ENCODE data around the gene HPSE2.
"Not testable (repeated sequence)": the region's sequence is repeated elsewhere in the genome, so short reads cannot be mapped to it uniquely, and the experiment has no call there.

Gene HPSE2

DNA sequence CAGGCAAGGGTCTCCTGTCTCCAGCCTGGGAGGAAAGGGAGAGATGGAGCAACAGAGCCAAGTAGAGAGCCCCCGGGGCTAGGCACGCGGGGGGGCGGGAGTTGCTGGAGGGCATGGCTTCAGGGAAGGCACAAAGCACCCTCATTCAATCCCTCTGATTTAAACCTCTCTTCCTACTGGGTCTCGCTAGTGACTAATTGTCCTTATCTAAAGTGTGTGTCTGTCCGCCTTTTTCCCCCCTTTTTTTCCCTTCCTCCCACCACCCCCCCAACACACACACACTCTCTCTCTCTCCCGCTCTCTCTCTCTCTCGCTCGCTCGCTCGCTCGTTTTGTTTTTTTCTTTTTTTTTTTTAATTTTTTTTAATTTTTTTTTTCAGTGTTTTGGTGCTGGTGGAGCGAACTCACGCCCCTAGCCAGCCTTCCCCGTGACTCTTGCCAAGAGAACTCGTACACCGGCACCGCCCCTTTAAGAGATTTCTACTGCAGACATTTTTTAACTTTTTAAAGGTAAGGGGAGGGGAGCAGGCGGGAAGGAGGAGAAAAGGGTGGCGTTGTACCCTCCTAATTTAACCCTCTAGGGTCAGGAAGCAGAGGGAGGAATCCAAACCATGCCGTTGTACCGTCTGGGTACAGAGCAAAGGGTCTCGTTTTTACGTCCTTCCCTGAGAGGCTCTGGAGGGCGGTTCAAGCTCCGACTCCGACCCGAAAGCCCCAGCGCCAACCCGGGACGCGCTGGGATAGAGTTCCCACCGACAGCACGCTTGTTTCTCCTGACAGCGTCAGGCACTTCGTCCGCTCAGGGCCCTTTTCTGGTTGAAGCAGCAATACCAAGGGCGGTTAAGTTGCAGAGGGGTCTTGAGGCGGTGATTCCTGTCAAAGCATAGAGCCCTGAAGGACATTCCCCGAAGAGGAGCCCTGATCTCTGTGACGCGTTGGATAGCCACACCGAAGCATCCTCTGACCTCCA lies at the start of gene HPSE2:
Gene HPSE2 (minus strand): TSS at position 195 of the 969 bp plus-strand sequence.
- in situ Hi-C loops (cut with MboI; ENCODE audit: low sequenced_read_pairs), result no loop called here

DNA sequence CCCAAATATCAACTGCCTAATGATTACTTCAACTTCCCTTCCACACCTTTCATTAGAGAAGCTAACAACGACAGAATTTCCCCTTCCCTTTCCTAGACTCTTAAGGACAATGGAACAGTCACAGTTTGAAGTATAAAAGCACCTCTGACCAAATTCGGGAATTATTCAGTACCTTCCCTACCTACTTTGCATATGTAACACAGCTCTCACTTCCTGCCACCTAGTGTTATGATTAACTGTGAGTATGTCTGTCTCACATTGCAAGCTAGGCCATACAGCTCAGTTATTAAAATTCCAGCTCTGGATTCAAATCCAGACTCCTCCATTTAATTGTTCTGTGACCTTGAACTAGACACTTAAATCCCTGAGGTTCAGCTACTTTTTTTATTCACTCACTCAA lies 44.8 kb upstream of the HPSE2 start:
- in situ Hi-C loops (cut with MboI; ENCODE audit: low sequenced_read_pairs), result no loop called here

DNA sequence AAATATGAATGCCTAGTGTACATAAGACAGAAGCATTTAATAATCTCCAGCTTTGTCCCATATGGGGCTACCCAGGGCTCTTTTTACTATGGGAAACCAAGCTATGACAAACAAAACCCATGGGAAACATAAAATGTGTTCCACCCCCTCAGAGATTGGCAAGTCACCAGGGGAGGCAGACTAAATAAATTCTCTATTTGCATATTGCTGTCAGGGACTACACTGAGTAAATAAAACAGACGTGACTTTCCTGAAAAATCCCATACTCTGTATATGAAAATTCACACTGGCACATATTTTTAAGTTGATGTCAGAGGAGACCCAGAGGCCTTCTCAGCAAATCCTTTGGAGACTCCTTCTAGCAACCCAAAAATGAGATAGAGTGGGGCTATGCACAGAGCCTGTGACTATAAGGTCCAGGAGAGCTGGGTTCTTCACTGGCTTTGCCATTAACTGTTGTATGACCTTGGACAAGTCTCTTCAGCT lies 44.0 kb upstream of the HPSE2 start:
- in situ Hi-C loops (cut with MboI; ENCODE audit: low sequenced_read_pairs), result no loop called here

DNA sequence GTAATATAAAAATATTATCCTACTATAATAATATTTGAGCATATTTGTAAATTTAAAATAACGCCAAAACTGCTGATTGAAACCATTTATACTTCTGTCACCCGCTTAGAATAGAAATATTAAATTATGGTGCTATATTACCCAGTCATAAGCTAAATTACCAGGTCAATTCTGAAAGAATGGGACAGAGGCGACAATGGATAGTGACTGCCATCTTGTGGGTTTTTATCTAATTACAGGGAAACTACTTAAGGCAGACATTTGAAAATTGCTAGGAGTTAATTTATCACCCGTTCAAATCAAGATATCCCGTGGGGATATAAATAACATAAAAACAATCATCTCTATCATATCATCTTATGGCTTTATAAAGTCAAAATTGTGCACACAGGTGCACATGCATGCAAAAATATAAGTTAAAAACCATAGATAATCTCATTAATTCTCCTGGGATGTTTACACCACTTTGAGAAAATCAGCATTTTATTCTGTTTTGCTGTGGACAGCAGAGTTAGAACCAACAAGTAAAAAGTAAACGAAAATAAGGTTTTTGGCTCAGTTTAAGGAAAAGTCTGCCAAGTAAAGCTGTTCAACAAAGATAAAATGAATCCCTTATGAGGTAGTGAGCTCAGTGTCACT lies 41.3 kb upstream of the HPSE2 start:
- in situ Hi-C loops (cut with MboI; ENCODE audit: low sequenced_read_pairs), result no loop called here

DNA sequence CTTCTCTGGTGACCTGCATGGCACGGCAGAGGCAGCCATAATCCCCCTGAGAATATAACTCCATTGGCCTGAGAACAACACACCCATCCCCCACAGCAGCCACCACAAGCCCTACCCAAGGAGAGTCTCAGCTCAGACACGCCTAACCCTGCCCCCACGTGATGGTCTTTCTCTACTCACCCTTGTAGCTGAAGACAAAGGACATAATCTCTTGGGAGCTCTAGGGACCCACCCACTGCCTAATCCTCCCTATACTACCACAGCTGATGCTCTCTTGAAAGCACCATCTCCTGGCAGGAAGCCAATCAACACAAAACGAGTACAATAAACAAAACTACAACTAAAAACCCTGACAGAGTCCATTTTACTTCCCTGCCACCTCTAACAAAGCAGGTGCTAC lies 30.7 kb upstream of the HPSE2 start:
- in situ Hi-C loops (cut with MboI; ENCODE audit: low sequenced_read_pairs), result no loop called here

DNA sequence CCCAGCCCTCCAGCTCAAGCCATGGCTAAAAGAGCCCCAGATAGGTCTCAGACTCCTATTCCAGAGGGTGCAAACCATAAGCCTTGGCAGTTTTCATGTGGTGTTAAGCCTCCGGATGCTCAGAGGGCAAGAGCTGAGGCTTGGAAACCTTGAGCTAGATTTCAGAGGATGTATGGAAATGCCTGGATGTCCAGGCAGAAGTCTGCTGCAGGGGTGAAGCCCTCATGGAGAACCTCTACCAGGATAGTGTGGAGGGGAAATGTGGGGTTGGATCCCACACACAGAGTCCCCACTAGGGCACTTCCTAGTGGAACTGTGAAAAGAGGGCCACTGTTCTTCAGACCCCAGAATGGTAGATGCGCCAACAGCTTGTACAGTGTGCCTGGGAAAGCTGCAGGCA lies 13.2 kb upstream of the HPSE2 start:
- in situ Hi-C loops (cut with MboI; ENCODE audit: low sequenced_read_pairs), result no loop called here

DNA sequence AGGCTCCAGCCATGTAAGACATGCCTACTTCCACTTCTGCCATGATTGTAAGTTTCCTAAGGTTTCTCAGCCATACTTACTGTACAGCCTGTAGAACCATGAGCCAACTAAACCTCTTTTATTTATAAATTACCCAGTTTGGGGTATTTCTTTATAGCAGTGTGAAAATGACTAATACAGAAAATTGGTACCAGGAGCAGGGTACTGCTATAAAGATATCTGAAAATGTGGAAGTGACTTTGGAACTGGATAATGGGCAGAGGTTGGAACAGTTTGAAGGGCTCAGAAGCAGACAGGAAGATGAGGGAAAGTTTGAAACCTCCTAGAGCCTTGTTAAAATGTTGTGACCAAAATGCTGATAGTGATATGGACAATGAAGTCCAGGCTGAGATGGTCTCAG lies 12.2 kb upstream of the HPSE2 start:
- in situ Hi-C loops (cut with MboI; ENCODE audit: low sequenced_read_pairs), result not testable (repeated sequence)

DNA sequence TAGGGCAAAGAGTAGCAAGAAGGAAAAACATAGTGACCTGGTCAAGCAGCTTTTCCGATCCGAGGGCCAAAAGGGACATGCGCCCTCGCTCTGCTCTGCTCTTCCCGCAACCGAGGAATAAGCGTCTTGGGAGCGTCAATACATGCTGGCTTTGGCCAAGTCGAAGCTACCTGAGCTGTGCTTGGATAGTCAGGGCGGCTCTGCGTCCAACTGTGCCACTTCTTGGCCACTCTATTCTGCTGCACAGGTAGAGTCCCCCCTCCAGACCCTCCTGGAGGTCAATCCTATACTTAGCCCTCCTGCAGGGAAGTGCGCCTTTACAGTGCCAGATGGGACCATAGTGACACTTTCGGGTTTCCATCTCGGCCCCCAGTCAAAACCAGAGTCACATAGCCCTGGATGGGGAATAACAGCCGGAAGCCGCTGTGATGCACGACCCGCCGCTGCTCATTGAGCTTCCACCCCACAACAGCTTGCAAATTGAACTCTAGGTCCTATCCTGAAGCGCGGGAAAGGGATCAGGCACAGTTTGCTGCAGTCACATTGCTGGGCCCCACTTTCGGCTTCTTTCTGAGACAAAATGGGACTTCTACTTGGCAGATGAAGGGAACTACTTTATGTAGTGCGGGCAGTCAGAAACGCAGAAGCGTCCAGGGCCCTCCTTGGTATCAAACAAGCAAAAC lies 1.1 kb upstream of the HPSE2 start:
- in situ Hi-C loops (cut with MboI; ENCODE audit: low sequenced_read_pairs), result no loop called here

DNA sequence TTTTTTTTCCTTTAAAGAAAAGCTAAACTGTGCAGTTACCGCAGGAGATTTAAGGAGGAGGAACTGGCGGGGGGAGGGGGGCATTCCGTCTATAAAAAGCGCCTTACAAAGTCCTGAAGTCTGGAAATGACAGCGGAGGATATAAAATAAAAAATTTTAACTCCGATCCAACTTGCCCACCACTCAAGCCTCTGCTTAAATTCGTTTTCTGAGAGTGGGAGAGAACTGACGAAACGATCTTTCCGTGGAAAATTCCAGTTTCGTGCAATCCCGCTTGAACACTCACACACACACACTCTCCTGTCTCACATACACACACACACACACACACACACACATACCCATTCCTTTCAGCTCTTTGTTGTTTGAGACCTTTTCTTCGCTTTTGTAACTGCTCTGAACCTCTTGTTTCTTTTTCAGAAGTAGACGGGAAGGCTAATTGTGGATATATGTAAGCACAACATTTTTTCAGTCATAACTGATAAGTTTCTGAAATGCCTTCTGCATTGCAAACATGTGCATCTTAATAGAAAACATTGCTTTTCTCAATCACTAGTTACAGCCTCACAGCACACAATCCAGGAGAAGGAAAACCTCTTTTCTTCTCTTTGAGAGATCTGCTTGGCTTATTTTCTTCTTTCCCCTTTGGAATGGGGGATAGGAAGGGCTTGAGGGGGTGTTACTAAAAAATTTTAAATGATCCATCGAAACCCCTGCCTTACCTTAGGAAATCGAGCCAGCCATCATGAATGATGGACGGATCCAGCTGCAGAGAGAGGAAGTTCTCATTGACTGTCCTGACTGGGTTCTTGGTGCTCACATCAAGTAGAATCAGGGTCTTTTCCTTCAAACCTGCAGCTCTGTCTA lies 628 bp downstream of the HPSE2 start:
- in situ Hi-C loops (cut with MboI; ENCODE audit: low sequenced_read_pairs), result no loop called here

DNA sequence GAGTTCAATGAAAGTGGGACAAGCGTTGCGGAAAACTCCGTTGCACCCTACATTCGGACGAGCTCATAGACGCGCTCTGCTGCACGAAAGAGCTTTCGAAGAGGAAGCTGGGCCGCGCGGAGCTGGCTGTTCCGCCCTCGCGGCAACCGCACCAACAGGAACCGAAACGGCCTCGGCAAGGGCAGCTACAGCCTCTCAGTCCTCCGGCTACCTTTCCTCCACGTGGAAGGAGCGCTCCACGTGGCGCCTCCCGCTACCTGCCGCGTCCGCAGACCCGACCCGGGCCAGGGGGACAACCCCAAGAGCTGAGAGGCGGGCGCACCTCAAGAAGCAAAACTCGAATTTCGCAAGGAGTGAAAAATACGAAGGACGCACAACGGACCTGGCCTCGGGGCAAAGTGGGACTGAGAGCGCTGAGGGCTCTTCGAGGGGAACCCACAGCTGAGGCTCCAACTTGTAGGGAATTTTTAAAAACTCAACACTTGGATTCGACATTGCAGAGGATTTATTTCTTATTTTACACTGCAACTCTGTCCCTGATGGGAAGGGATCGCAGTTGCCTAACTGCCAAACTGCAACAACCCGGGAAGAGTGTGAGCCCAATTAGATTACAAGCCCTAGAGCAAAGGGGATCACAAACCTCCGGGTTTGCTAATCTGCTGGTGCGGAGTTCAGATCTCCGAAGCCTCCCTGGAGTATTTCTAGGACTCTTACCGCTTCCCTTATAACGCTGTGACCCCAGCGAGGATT lies 1.4 kb downstream of the HPSE2 start:
- in situ Hi-C loops (cut with MboI; ENCODE audit: low sequenced_read_pairs), result no loop called here

DNA sequence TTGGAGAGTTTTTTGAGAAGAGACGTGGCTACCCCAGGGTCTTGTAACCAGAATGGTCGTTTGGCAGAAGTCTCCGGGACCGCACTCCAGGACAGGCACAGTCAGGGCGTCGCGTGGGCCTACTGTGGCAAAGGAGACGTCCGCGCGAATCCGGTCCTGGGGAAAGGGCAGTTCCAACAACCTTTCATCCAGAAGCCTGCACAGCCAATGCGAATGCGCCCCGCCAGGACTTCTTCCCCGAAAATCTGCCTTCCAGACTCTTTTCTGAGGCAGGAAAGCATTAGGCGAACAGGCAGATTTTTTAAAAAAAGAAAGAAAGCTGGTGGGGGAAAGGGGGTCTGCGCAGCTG lies 2.0 kb downstream of the HPSE2 start:
- in situ Hi-C loops (cut with MboI; ENCODE audit: low sequenced_read_pairs), result no loop called here

DNA sequence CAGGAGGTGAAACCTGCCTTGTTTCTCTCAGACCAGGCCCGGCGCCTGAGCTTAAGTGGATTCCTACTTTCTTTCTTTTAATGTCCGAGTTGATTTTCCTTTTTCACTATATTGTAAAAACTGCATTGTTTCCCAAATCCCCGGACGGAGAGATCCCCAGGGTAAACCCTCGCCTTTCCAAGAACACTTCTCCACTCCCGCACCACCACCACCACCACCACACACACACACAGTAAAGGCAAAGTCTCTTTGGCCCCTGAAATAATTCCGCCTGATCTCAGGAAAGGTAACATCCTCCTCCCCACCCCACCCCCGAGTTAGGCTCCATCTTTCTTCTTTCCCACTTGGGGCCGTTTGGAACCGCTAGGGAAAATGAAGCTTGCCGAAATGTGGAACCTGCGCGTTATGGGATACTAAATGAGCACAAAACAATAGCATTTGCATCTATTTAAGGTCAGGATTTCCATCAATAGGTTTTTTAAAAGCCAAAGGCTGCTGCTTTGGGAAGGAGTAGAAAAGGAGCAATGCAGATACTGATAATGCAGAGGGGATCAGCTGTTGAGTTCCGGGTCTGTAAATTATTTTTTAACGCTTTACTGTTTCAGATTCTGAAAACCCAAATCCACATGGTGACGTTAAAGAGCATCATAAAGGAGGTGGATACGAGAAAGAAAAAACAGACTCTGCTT lies 2.5 kb downstream of the HPSE2 start:
- in situ Hi-C loops (cut with MboI; ENCODE audit: low sequenced_read_pairs), result no loop called here

DNA sequence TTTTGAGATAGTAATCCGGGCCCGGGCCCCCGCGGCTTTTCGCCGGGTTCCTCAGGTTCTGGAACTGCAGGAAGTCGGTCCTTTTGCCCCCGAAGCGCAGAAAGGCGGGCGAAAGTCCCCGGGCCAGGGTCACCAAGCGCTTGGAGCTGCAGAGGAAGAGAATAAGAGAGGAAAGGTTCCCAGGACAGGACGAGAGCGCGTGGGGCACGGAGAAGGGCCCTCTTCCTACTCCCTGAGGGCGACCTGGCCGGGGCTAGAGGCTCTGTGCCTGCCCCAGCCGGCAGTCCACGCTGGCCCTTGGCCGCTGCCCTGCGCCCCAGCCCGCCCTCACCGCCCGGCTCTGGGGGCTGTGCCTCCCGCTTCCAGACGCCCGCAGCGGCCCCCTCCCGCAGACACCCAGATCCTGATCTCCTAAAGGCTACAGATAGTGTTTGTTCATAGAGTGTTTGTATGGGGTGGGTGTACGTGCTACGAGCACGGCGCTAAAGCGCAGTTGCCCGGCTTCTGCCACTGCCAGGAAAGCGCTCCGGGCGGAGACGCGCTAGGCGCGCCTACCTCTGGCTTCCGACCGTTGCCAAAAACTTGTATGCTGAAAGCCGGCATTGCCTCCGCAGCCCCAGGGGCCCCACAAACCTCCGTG lies 3.2 kb downstream of the HPSE2 start:
- in situ Hi-C loops (cut with MboI; ENCODE audit: low sequenced_read_pairs), result no loop called here

DNA sequence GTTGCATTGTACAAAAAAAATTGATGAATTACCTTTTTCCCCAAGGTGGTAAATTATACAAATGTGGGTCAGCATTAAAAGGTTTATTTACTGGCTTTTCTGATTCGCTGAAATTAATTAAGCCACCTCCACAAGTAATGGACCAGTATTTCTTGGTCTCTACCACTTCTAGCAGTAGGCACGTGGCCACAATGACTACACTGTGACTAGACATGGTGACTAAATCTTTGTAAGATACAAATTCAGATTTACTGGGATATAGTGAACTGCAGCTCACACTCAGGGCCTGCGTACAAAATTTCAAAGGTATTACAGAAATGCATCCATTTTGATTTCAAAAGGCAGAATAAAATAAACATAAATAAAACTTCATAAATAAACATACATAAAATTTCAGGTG lies 10.9 kb downstream of the HPSE2 start:
- in situ Hi-C loops (cut with MboI; ENCODE audit: low sequenced_read_pairs), result no loop called here

DNA sequence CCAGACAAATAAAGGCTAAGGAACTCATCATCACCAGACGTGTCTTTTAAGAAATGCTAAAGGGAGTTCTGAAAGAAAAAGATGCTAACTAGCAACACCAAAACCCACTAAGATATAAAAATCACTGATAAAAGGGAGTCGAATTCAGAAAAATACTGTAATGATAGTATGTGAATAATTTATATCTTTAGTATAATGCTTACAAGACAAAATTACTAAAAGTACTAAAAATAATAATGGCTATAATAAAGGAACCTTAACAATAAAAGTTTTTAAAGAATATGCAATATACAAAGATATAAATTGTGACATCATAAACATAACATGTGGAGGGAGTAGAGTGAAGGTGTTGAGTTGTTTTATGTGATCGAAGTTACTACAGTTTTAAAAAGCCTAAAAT lies 28.3 kb downstream of the HPSE2 start:
- in situ Hi-C loops (cut with MboI; ENCODE audit: low sequenced_read_pairs), result no loop called here

DNA sequence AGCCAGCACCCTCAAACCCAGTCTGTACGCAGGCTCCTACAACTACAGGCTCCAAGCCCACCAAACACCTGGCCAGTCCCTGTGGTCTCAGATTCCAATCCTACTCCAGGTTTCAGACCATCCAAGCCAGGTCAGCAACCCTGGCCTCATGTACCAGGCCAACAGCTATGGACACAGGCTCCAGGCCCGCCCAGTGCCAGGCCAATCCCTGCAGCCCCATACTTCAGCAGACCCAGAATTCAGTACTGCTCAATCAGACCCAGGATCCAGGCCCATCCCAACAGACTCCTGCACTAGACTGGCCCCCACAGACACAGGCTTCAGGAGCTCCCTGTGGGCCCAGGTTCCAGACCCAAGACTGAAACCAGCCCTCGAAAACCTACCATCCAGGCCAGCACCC lies 32.3 kb downstream of the HPSE2 start:
- in situ Hi-C loops (cut with MboI; ENCODE audit: low sequenced_read_pairs), result no loop called here

DNA sequence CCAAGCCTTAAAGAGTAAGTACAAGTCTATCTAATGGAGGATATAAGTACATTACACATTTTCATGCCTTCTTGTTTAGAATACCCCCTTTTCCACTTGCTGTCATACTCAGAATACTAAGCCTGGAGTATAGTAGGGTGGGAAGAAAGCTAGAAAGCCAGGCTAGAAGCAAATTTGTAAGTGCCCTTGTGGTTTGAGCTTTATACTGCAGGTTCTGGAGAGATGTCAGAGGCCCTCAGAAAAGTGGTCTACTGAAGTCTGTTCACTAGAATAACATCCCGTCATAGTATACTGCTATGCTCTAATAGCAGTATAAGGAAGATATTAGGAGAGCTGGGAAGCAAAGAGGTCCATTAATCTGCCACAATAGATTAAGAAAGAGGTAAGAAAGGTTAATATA lies 62.7 kb downstream of the HPSE2 start:
- in situ Hi-C loops (cut with MboI; ENCODE audit: low sequenced_read_pairs), result no loop called here

DNA sequence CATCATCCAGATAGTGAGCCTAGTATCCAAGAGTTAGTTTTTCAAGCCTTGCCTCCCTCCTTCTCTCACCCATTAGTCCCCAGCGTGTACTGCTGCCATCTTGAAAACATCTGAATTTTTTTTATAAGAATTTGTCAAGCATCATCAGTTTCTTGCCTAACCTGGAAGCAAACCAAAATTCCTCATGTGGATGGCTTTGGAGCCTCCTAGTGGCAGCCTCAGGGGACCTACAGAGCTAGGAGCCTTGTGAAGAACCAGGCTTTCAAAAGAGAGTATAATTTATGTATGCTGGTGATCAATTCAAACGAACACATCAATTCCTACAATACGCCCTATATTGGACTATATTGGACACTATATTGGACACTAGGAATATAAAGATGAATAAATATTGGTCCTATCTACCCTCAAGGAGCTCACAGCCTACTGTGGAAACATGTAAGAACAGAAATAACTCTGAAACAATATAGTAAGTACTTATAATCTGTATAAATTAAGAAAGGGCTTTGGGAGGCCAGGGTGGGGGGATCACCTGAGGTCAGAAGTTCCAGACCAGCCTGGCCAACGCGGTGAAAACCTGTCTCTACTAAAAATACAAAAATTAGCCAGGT lies 63.4 kb downstream of the HPSE2 start:
- in situ Hi-C loops (cut with MboI; ENCODE audit: low sequenced_read_pairs), result no loop called here

All from HL-60/S4 (cell line).